ENCODE data around the gene RAB3IL1.

The RAB3IL1 gene

DNA sequence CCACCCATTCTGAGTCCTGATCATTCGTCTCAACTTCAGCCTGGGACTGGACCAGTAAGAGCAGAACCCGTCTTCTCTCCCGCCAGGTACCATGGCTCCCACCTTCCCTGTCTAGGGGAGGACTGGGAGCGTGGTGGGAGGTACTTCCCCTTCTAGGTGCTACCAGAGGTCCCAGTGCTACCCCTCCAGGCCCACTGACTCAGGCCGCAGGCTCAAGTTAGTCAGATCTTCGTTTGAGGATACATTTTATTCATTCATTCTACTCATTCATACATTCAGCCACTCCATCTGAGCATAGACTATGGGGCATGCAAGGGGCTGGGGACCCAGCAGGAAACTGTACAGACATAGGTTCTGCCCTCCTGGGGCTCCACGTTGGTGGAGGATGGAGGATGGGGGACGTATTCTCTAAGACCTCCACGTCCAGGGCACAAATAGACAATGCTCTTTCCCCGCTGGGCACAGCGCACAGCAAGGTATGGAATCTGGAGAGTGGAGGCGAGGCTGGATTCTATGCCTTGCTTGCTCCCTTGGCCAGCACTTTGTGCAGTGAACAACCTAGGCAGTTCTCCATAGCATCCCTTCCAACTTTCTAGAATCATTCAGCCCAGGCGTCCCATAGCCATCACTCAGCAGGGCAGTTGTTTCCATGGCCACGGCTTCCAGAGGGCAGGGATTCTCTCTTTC lies 1.0 kb upstream of the RAB3IL1 start:
- DNase-seq: no peak

GRCh38 chr11:61916737-61917333 lies 531 bp downstream of the RAB3IL1 start:
- DNase-seq: no peak

- DNase-seq: no peak
Measured at GRCh38 chr11:61914471-61915171, 2.7 kb downstream of the RAB3IL1 start.

GRCh38 chr11:61913699-61914395 lies 3.5 kb downstream of the RAB3IL1 start:
- DNase-seq: no peak

- DNase-seq: no peak
Measured at GRCh38 chr11:61912991-61913698, 4.2 kb downstream of the RAB3IL1 start.

DNA sequence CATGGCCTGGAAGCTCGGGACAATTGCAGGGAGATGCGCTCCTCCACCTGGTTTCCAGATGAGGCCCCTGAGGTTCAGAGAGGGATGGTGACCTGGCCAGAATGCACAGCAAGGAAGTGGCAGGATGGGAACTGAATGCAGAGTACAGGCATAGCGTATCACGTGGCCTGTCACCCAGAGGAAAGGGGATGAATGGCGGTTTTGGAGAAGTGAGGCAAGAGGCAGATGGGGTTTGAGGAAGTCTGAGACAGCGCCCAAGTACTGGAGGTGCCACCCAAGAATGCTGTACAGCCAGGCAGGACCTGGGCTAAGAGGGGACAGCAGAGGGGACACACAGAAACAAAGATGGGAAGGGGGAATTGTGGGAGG lies 4.9 kb downstream of the RAB3IL1 start:
- no peak for DNase-seq

DNA sequence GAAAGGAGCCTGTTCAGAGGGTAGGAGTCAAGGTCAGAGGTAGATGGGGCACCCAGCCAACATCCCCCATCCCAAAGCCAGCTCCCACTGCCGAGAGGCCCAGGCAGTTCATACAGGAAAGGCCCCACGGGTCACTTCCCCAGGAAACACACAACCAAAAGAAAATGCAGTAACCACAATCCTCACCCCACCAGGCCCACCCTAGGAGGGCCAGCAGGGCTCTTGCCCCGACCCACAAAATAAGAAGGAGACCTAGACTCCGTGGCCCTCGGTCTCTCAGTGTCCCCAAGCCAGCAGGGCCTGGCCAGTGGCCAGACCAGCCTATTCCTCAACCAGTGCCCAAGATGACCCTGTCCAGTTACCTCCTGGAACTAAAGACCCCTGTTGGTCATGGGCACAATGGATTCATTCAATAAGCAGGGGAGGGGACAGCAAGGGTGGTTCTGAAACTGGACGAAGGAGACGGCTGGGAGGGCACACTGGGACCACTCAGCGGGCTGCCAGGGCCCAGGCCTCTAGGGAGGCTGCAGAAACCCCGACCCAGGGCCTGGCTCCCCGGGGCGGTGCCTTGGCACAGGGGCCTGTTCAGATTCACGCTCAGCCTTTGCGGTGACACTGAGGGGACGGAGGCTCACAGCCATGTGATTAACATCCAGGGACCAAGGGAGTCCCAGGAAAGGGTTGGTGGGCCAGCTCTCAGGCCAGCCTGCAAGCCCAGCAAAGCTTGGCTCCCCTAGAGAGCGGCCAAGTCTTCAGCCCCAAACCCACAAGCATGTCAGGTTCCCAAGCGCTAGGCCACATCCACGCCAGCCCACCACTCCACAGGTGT lies 5.5 kb downstream of the RAB3IL1 start:
- no peak for DNase-seq

GRCh38 chr11:61911128-61911700 lies 6.2 kb downstream of the RAB3IL1 start:
- DNase-seq: no peak

DNA sequence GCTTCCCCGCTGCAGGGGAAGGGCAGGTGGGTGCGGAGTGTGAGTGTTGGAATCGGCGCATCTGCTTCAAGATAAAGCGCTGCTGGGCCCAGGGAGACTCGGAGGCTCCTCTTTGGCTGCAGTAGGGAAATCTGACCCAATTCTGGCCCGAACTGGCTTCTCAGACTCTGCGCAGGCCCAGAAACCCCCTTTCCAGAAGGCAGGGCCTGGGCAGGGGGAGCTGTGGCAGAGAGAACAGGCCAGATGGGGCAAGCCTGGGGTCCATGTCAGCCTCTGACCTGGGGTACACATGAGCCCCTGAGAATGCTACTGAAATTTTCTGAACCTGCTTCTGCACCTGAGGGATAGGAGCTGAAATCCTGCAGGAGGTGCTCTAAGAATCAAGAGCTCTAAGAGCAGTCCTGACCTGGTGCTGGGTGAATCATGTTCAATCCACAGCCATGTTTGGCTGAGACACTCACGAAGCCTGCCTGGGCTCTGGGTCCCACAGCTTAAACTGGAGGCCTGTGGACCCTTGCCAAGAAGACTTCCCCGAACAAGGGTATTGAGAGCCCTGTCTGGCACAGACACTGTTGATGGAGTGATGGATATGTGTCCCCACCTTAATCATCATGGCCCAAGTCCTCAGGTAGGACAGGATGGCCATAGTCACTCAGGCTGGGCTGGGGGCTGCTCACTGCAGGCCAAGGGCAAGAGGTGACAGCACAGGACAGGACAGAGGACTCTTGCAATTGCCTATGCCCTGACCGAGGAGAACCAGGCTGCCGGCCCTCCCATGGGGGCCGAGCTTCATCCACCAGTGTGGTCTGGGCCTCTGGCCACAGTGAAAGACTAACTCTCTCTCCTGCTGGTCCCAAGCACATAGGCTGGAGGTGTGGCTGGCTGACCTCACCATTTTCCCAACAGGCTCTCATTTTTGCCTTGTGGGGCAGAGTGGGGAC lies 6.9 kb downstream of the RAB3IL1 start:
- no peak for DNase-seq

- no peak for DNase-seq
Measured at GRCh38 chr11:61908730-61909316, 8.5 kb downstream of the RAB3IL1 start.

DNA sequence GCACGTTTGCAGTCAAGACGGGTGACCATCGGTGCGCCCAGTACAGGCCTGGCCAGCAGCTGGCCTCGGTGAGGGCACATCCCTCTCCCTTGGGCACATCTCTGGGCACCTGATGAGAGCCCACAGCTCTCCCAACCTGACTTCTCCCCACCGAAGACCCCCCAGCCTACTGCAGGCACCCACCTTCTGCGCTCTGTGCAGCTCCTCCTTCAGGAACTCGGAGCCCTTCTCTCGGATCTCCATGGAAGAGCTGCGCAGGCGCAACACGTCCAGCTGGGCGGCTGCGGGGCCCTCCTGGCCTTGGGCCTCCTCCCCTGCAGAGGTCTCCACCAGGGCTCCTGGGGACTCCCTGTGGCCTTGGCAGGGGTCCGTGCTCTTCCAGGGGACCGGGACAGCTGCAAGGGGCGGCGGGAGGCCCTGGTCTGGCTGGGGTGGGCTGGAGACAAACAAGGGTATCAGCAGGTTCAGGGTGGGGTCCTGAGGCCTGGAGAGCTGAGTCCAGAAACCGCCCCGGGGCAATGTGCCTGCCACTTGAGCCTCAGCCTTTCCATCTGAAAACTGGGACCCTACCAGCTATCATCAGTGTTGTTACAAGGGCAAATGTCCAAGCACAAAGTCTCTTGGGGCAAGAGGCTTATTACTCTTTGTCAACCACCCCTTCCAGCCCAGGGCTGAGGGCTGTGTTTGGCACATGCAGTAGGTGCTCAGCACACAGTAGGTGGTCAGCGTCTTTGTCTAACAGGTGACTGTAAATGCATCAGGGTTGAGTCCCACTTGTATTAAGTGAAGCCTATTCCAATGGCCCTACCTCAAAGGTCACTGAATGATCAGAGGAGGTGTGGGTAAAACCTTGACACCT lies 9.3 kb downstream of the RAB3IL1 start:
- DNase-seq: no peak

- DNase-seq: no peak
Measured at GRCh38 chr11:61907282-61907681, 10.1 kb downstream of the RAB3IL1 start.

DNA sequence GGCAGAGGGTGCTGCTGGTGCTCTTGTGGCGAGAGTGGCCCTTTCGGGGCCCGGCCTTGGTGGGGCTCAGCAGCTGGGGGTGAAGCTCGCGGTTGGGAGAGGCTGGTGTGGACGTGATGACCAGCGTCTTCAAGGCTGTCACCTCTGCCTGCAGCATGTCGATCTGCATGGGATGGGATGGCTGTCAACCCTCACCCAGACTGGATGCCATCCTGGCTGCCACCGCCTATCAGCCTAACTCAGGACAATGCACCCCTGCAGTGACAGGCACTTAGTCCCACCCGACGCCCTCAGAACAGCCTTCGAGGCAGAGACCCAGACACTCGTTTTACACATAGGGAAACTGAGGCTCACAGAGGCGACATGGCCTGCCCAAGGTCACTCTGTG lies 10.8 kb downstream of the RAB3IL1 start:
- DNase-seq: no peak

- DNase-seq: no peak
Measured at GRCh38 chr11:61905801-61906521, 11.4 kb downstream of the RAB3IL1 start.

- DNase-seq: no peak
Measured at GRCh38 chr11:61905067-61905696, 12.2 kb downstream of the RAB3IL1 start.

GRCh38 chr11:61904539-61905048 lies 12.8 kb downstream of the RAB3IL1 start:
- DNase-seq: no peak

DNA sequence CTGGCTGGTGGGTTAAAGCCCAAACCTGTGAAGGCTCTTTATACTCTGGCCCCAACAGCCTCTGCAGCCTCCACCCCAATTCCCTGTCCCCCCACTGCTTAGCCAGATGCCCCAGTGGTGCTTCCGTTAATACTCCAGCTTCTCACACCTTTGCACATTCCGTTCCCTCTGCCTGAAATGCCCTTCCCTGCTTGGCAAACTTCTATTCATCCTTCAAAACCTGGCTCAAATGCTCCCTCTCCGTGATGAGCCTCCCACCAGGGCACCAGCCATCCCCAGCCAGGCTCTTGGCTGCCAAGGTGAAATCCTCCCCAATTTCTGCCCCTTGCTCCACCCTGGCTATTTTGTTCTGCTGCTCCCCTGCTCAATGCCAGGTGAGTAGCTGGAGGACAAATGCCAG lies 13.5 kb downstream of the RAB3IL1 start:
- no peak for DNase-seq

DNA sequence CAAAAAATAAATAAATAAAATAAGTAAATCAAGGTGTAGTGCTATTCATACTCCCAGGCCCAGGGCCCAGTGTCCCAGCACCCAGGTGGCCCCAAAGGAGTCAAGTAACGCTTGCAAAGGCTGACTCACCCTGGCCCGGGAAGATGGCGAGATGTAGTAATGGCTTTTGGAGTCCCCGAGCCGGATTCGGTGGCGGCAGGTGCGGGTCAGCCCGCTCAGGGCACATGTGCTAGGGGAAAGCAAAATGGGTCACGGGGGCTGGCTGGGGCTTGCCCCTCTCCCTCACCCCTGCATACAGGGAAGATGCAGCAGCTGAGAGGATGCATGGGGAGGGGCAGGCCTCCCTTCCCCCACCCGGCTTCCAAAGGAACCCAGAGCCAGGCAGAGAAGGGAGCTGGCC lies 15.1 kb downstream of the RAB3IL1 start:
- DNase-seq: no peak
